ENCODE measurements around the gene NANP. TPM values are rescaled to one million over a fixed set of nuclear protein-coding genes. Genes with fewer than 3 reads are reported as not detected.
A peak's percentile ranks its signal among the peaks of the same experiment; 100 is the strongest.
"Not testable (repeated sequence)": the region's sequence is repeated elsewhere in the genome, so short reads cannot be mapped to it uniquely, and the experiment has no call there.

NANP gene
- total RNA-seq, 4 donors from 2014 or later = 3.5 to 10.6 (median 5.4) TPM

GRCh38 chr20:25588491-25588890, 35.3 kb downstream of the NANP start:
- TF ChIP-seq CTCF (IDR thresholded peaks at IDR 0.05) = no peak
- DNase-seq (ENCODE audit: low spot score) (no peak), ATAC-seq (ENCODE audit: low FRiP score) (no peak)

GRCh38 chr20:25587536-25587935, 36.3 kb downstream of the NANP start:
- TF ChIP-seq CTCF (IDR thresholded peaks at IDR 0.05) = no peak
- ATAC-seq (ENCODE audit: low FRiP score) = no peak
- DNase-seq (ENCODE audit: low spot score) = no peak

GRCh38 chr20:25586877-25587276, 36.9 kb downstream of the NANP start:
- no peak for TF ChIP-seq CTCF (IDR thresholded peaks at IDR 0.05)
- no peak for ATAC-seq (ENCODE audit: low FRiP score)
- DNase-seq (ENCODE audit: low spot score) = no peak

- no peak for DNase-seq (ENCODE audit: low spot score)
- peak; percentile 84 for ATAC-seq (ENCODE audit: low FRiP score)
- TF ChIP-seq CTCF (IDR thresholded peaks at IDR 0.05) = no peak
Measured at GRCh38 chr20:25584905-25585704, 38.7 kb downstream of the NANP start, which contains the start of gene NINL. Gene NINL, minus strand, starts transcription at chr20:25585531. Its CDS starts 58,944 bp downstream, at chr20:25526587.

- ATAC-seq (ENCODE audit: low FRiP score); DNase-seq (ENCODE audit: low spot score): not testable (repeated sequence)
Measured at GRCh38 chr20:25583607-25584006, 40.2 kb downstream of the NANP start.

- ATAC-seq (ENCODE audit: low FRiP score) (no peak), DNase-seq (ENCODE audit: low spot score) (no peak)
- TF ChIP-seq CTCF (IDR thresholded peaks at IDR 0.05) = no peak
Measured at GRCh38 chr20:25580711-25581110, 43.1 kb downstream of the NANP start.

GRCh38 chr20:25579081-25579770, 44.6 kb downstream of the NANP start:
- DNase-seq (ENCODE audit: low spot score) = no peak

More at GRCh38 chr20:25579081-25579770, 44.6 kb downstream of the NANP start:
- no peak for TF ChIP-seq CTCF (IDR thresholded peaks at IDR 0.05)
- no peak for ATAC-seq (ENCODE audit: low FRiP score)

Data from omental fat pad (tissue), 4 donors.